ENCODE data around the gene ZRANB1. TPM values are rescaled to one million over a fixed set of nuclear protein-coding genes. Genes with fewer than 3 reads are reported as not detected.
A peak's percentile ranks its signal among the peaks of the same experiment; 100 is the strongest.

ZRANB1 gene
- total RNA-seq, 1 experiment from 2014 or later, result 22.6 TPM

- TF ChIP-seq CTCF (conservative IDR thresholded peaks at IDR 0.05; ENCODE audit: low read depth, low read length), result no peak
- TF ChIP-seq EZH2 (IDR thresholded peaks at IDR 0.05; ENCODE audit: borderline replicate concordance, low read depth, low read length, poor library complexity, severe bottlenecking), result no peak
- intact Hi-C loops (cut with micrococcal nuclease; ENCODE audit: unreplicated experiment), result no loop called here
- Histone ChIP-seq H3K36me3 (ENCODE audit: insufficient read depth, low read length, poor library complexity, severe bottlenecking) (no peaks in the 10 kb centered on the region), H3K9me3 (ENCODE audit: low read depth, low read length, poor library complexity, severe bottlenecking) (no peaks in the 10 kb centered on the region), H3K4me3 (ENCODE audit: low read depth, low read length, poor library complexity, severe bottlenecking) (peak overlapping the region; percentile 87), H3K27me3 (replicated peaks; ENCODE audit: insufficient read depth, low read depth, low read length, poor library complexity) (no peaks in the 10 kb centered on the region), H3K4me1 (ENCODE audit: insufficient read depth, low read length, poor library complexity, severe bottlenecking) (peaks cover 4% of the 10 kb centered on the region), H3K27ac (ENCODE audit: low read depth, low read length, poor library complexity, severe bottlenecking) (no peak overlapping the region)
- POLR2A ChIA-PET (ENCODE audit: low non-redundant PET), result no interaction called here
- no TSS peak for BruUV-seq (replicated peaks)
- CTCF ChIA-PET, result no interaction called here
- DNase-seq (ENCODE audit: low spot score), result no peak
Observed at GRCh38 chr10:124918906-124919305, 23.0 kb upstream of the ZRANB1 start.

- no TSS peak for BruUV-seq (replicated peaks)
- Histone ChIP-seq H3K9me3 (ENCODE audit: low read depth, low read length, poor library complexity, severe bottlenecking) (no peaks in the 10 kb centered on the region), H3K27me3 (replicated peaks; ENCODE audit: insufficient read depth, low read depth, low read length, poor library complexity) (no peaks in the 10 kb centered on the region), H3K36me3 (ENCODE audit: insufficient read depth, low read length, poor library complexity, severe bottlenecking) (no peaks in the 10 kb centered on the region), H3K27ac (ENCODE audit: low read depth, low read length, poor library complexity, severe bottlenecking) (no peak overlapping the region), H3K4me3 (ENCODE audit: low read depth, low read length, poor library complexity, severe bottlenecking) (no peak overlapping the region), H3K4me1 (ENCODE audit: insufficient read depth, low read length, poor library complexity, severe bottlenecking) (peaks cover 19% of the 10 kb centered on the region)
- ChIA-PET CTCF (no interaction called here), POLR2A (ENCODE audit: low non-redundant PET) (interaction anchor here (0.5 kb wide), 1 partner anchor 61 kb away, joined by 5 read pairs; no protein-coding TSS in a partner anchor)
- no peak for DNase-seq (ENCODE audit: low spot score)
- no peak for TF ChIP-seq CTCF (conservative IDR thresholded peaks at IDR 0.05; ENCODE audit: low read depth, low read length)
- TF ChIP-seq EZH2 (IDR thresholded peaks at IDR 0.05; ENCODE audit: borderline replicate concordance, low read depth, low read length, poor library complexity, severe bottlenecking), result no peak
- intact Hi-C loops (cut with micrococcal nuclease; ENCODE audit: unreplicated experiment), result no loop called here
Observed at GRCh38 chr10:124921261-124921660, 20.7 kb upstream of the ZRANB1 start.

GRCh38 chr10:124923684-124924083 lies 18.2 kb upstream of the ZRANB1 start:
- no peak for DNase-seq (ENCODE audit: low spot score)
- ChIA-PET POLR2A (ENCODE audit: low non-redundant PET) (interaction anchor here (0.6 kb wide), 1 partner anchor 1080 kb away, joined by 4 read pairs; no protein-coding TSS in a partner anchor), CTCF (no interaction called here)
- no peak overlapping the region for H3K4me3 ChIP-seq (ENCODE audit: low read depth, low read length, poor library complexity, severe bottlenecking)
- H3K27me3 ChIP-seq (replicated peaks; ENCODE audit: insufficient read depth, low read depth, low read length, poor library complexity), result no peaks in the 10 kb centered on the region
- no peak for TF ChIP-seq EZH2 (IDR thresholded peaks at IDR 0.05; ENCODE audit: borderline replicate concordance, low read depth, low read length, poor library complexity, severe bottlenecking)
- no peak for TF ChIP-seq CTCF (conservative IDR thresholded peaks at IDR 0.05; ENCODE audit: low read depth, low read length)
- no peaks in the 10 kb centered on the region for H3K36me3 ChIP-seq (ENCODE audit: insufficient read depth, low read length, poor library complexity, severe bottlenecking)
- H3K9me3 ChIP-seq (ENCODE audit: low read depth, low read length, poor library complexity, severe bottlenecking), result no peaks in the 10 kb centered on the region
- peaks cover 19% of the 10 kb centered on the region for H3K4me1 ChIP-seq (ENCODE audit: insufficient read depth, low read length, poor library complexity, severe bottlenecking)
- no TSS peak for BruUV-seq (replicated peaks)
- peak overlapping the region; percentile 51 for H3K27ac ChIP-seq (ENCODE audit: low read depth, low read length, poor library complexity, severe bottlenecking)
- intact Hi-C loops (cut with micrococcal nuclease; ENCODE audit: unreplicated experiment), result no loop called here

Measured in A673 (cell line).